ENCODE results near the gene PLA2G4A. TPM values are rescaled to one million over a fixed set of nuclear protein-coding genes. Genes with fewer than 3 reads are reported as not detected.

PLA2G4A gene
- polyA plus RNA-seq, 1 of the 3 experiments (the other 2 are of a cell fraction), result 0.26 TPM

DNA sequence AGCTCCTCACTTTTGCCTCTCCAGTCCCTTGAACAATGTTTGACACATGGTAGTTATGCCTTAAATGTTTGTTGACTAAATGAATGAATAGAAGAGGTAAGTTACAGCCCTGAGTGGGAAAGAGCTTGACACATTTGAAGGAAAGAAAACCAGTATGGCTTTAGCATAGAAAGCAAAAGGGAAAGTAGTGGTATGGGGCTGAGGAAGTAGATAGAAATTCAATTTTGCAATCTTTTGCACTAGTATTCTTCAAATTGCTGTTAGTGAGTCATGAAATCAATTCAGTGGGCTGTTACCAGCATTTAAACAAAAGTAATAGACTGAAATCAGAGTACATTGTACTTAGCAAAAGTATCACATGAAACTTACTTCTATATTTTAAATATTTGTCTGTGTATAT is 21.1 kb downstream of the PLA2G4A start:
- CTCF ChIA-PET, result no interaction called here
- Histone ChIP-seq H3K4me2 (no peak overlapping the region), H3K36me3 (replicated peaks in 1 of 2; ENCODE audit: control insufficient read depth in 1 of 2, insufficient read depth in 2 of 2, low read length in 1 of 2) (no peaks in the 10 kb centered on the region), H3K27me3 (ENCODE audit: insufficient read depth) (no peaks in the 10 kb centered on the region), H3K9me2 (no peaks in the 10 kb centered on the region), H3K4me1 (ENCODE audit: control insufficient read depth in 1 of 2, insufficient read depth in 2 of 2, low read depth in 1 of 2, low read length in 1 of 2) (peaks cover 0 to 14% of the 10 kb centered on the region in 2 experiments; a peak in 2 of 4 replicates), H2AFZ (ENCODE audit: low read depth) (no peak overlapping the region), H3K9ac (no peak overlapping the region), H3K27ac (ENCODE audit: low read depth in 2 of 2, low read length in 1 of 2) (no peak overlapping the region), H3K9me3 (no peaks in the 10 kb centered on the region), H4K20me1 (ENCODE audit: insufficient read depth) (no peaks in the 10 kb centered on the region), H3K79me2 (ENCODE audit: insufficient read depth) (no peaks in the 10 kb centered on the region), H3F3A (replicated peaks; ENCODE audit: insufficient read depth) (no peaks in the 10 kb centered on the region), H3K4me3 (ENCODE audit: low read depth in 2 of 2, low read length in 1 of 2) (no peak overlapping the region)
- DNase-seq, result no peak
- TF ChIP-seq TEAD4 (IDR thresholded peaks at IDR 0.05; ENCODE audit: borderline replicate concordance, insufficient read depth), result no peak
- TF ChIP-seq RFX5 (IDR thresholded peaks at IDR 0.05; ENCODE audit: low read length), result no peak
- TF ChIP-seq, protein P1, sequence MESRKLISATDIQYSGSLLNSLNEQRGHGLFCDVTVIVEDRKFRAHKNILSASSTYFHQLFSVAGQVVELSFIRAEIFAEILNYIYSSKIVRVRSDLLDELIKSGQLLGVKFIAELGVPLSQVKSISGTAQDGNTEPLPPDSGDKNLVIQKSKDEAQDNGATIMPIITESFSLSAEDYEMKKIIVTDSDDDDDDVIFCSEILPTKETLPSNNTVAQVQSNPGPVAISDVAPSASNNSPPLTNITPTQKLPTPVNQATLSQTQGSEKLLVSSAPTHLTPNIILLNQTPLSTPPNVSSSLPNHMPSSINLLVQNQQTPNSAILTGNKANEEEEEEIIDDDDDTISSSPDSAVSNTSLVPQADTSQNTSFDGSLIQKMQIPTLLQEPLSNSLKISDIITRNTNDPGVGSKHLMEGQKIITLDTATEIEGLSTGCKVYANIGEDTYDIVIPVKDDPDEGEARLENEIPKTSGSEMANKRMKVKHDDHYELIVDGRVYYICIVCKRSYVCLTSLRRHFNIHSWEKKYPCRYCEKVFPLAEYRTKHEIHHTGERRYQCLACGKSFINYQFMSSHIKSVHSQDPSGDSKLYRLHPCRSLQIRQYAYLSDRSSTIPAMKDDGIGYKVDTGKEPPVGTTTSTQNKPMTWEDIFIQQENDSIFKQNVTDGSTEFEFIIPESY (IDR thresholded peaks at IDR 0.05; ENCODE audit: borderline replicate concordance, low read depth), result no peak
- TF ChIP-seq YY1 (IDR thresholded peaks at IDR 0.05; ENCODE audit: low read depth), result no peak
- TF ChIP-seq, protein P2, sequence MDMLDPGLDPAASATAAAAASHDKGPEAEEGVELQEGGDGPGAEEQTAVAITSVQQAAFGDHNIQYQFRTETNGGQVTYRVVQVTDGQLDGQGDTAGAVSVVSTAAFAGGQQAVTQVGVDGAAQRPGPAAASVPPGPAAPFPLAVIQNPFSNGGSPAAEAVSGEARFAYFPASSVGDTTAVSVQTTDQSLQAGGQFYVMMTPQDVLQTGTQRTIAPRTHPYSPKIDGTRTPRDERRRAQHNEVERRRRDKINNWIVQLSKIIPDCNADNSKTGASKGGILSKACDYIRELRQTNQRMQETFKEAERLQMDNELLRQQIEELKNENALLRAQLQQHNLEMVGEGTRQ (IDR thresholded peaks at IDR 0.05; ENCODE audit: borderline replicate concordance, low read depth, low read length), result no peak
- TF ChIP-seq NFIC (IDR thresholded peaks at IDR 0.05; ENCODE audit: borderline replicate concordance), result no peak
- TF ChIP-seq, protein P3, sequence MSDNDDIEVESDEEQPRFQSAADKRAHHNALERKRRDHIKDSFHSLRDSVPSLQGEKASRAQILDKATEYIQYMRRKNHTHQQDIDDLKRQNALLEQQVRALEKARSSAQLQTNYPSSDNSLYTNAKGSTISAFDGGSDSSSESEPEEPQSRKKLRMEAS (IDR thresholded peaks at IDR 0.05; ENCODE audit: low read depth), result no peak
- no peak for TF ChIP-seq RXRA (IDR thresholded peaks at IDR 0.05; ENCODE audit: borderline replicate concordance, low read depth)
- TF ChIP-seq, protein P4, sequence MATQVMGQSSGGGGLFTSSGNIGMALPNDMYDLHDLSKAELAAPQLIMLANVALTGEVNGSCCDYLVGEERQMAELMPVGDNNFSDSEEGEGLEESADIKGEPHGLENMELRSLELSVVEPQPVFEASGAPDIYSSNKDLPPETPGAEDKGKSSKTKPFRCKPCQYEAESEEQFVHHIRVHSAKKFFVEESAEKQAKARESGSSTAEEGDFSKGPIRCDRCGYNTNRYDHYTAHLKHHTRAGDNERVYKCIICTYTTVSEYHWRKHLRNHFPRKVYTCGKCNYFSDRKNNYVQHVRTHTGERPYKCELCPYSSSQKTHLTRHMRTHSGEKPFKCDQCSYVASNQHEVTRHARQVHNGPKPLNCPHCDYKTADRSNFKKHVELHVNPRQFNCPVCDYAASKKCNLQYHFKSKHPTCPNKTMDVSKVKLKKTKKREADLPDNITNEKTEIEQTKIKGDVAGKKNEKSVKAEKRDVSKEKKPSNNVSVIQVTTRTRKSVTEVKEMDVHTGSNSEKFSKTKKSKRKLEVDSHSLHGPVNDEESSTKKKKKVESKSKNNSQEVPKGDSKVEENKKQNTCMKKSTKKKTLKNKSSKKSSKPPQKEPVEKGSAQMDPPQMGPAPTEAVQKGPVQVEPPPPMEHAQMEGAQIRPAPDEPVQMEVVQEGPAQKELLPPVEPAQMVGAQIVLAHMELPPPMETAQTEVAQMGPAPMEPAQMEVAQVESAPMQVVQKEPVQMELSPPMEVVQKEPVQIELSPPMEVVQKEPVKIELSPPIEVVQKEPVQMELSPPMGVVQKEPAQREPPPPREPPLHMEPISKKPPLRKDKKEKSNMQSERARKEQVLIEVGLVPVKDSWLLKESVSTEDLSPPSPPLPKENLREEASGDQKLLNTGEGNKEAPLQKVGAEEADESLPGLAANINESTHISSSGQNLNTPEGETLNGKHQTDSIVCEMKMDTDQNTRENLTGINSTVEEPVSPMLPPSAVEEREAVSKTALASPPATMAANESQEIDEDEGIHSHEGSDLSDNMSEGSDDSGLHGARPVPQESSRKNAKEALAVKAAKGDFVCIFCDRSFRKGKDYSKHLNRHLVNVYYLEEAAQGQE (IDR thresholded peaks at IDR 0.05; ENCODE audit: low read depth, low read length), result no peak
- TF ChIP-seq, protein P5, sequence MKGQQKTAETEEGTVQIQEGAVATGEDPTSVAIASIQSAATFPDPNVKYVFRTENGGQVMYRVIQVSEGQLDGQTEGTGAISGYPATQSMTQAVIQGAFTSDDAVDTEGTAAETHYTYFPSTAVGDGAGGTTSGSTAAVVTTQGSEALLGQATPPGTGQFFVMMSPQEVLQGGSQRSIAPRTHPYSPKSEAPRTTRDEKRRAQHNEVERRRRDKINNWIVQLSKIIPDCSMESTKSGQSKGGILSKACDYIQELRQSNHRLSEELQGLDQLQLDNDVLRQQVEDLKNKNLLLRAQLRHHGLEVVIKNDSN (IDR thresholded peaks at IDR 0.05; ENCODE audit: borderline replicate concordance, low read depth), result no peak
- TF ChIP-seq JUND (IDR thresholded peaks at IDR 0.05), result no peak
- no peak for TF ChIP-seq MXI1 (IDR thresholded peaks at IDR 0.05; ENCODE audit: low read depth, low read length)
- no peak for TF ChIP-seq GABPA (IDR thresholded peaks at IDR 0.05; ENCODE audit: low read depth)
- TF ChIP-seq NRF1 (IDR thresholded peaks at IDR 0.05; ENCODE audit: low read depth, low read length), result no peak
- no peak for TF ChIP-seq CHD2 (IDR thresholded peaks at IDR 0.05; ENCODE audit: low read length, partially characterized antibody)
- TF ChIP-seq, protein P6, sequence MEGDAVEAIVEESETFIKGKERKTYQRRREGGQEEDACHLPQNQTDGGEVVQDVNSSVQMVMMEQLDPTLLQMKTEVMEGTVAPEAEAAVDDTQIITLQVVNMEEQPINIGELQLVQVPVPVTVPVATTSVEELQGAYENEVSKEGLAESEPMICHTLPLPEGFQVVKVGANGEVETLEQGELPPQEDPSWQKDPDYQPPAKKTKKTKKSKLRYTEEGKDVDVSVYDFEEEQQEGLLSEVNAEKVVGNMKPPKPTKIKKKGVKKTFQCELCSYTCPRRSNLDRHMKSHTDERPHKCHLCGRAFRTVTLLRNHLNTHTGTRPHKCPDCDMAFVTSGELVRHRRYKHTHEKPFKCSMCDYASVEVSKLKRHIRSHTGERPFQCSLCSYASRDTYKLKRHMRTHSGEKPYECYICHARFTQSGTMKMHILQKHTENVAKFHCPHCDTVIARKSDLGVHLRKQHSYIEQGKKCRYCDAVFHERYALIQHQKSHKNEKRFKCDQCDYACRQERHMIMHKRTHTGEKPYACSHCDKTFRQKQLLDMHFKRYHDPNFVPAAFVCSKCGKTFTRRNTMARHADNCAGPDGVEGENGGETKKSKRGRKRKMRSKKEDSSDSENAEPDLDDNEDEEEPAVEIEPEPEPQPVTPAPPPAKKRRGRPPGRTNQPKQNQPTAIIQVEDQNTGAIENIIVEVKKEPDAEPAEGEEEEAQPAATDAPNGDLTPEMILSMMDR (IDR thresholded peaks at IDR 0.05), result no peak
- POLR2A ChIA-PET, result no interaction called here
